ENCODE results near the gene ZNF488.

- TF ChIP-seq CTCF (IDR thresholded peaks at IDR 0.05; ENCODE audit: low read length) (no peak), EZH2 (IDR thresholded peaks at IDR 0.05; ENCODE audit: borderline replicate concordance, low read length) (no peak)
Observed at GRCh38 chr10:47348138-47348651, 35.9 kb downstream of the ZNF488 start, which contains the start of gene RBP3.
